Naive B cell (primary cell): ENCODE measurements around the gene ZNF324. TPM values are rescaled to one million over a fixed set of nuclear protein-coding genes. Genes with fewer than 3 reads are reported as not detected.

ENCODE experiments used
- polyA plus RNA-seq, 6 donors: library from polyadenylated mRNA; unstranded; fragments of 300-500 nt; fragmentation: Illumina TruSeq; gene quantifications; one replicate each; pipeline ENCODE4 v1.2.3, GENCODE V29; 2021; ENCODE audit warnings: low read depth in 6 of 6

ZNF324 gene
- polyA plus RNA-seq, 6 donors from 2014 or later: 8.5 to 30.0 (median 14.4) TPM

Other genes starting within 250 kb of the ZNF324 start
- 10 to 100 TPM; 16.4 to 41.1 (median 23.1) TPM for gene ZNF544, start 238.2 kb upstream of the ZNF324 start, polyA plus RNA-seq
- gene ZNF8, start 188.1 kb upstream of the ZNF324 start, polyA plus RNA-seq: 1 to 10 TPM in 1 of 6 donors, under 1 TPM in 4, not detected in 1; 0.21 to 1.0 (median 0.70) TPM
- gene ERVK3-1, start 161.7 kb upstream of the ZNF324 start, polyA plus RNA-seq: 10 to 100 TPM; 47.2 to 88.7 (median 74.6) TPM
- 1 to 10 TPM in 5 of 6 donors, not detected in 1; 1.5 to 5.2 (median 2.1) TPM for gene ZSCAN22, start 140.1 kb upstream of the ZNF324 start, polyA plus RNA-seq
- 10 to 100 TPM; 30.6 to 68.3 (median 50.9) TPM for gene A1BG, start 113.6 kb upstream of the ZNF324 start, polyA plus RNA-seq
- gene ZNF497, start 104.3 kb upstream of the ZNF324 start, polyA plus RNA-seq: 1 to 10 TPM in 3 of 6 donors, under 1 TPM in 3; 0.23 to 2.3 (median 1.5) TPM
- gene ZNF837, start 86.0 kb upstream of the ZNF324 start, polyA plus RNA-seq: 10 to 100 TPM in 2 of 6 donors, 1 to 10 TPM in 4; 7.5 to 13.5 (median 8.5) TPM
- gene RPS5, start 79.8 kb upstream of the ZNF324 start, polyA plus RNA-seq: 1,000 to 10,000 TPM; 1,545 to 2,332 (median 1,783) TPM
- not detected for gene RNF225, start 71.4 kb upstream of the ZNF324 start, polyA plus RNA-seq
- 1 to 10 TPM; 3.6 to 6.2 (median 4.5) TPM for gene ZNF584, start 58.4 kb upstream of the ZNF324 start, polyA plus RNA-seq
- gene ZNF132, start 26.9 kb upstream of the ZNF324 start, polyA plus RNA-seq: 1 to 10 TPM in 5 of 6 donors, not detected in 1; 2.1 to 3.8 (median 3.2) TPM
- 1 to 10 TPM in 5 of 6 donors, under 1 TPM in 1; 0.96 to 3.7 (median 2.4) TPM for gene ZNF324B, start 15.5 kb upstream of the ZNF324 start, polyA plus RNA-seq
- 1 to 10 TPM; 4.1 to 6.2 (median 5.0) TPM for gene ZNF446, start 9.3 kb downstream of the ZNF324 start, polyA plus RNA-seq
- gene SLC27A5, start 44.9 kb downstream of the ZNF324 start, polyA plus RNA-seq: 10 to 100 TPM; 12.0 to 17.8 (median 12.7) TPM
- 1 to 10 TPM; 3.3 to 6.8 (median 4.8) TPM for gene ZBTB45, start 52.7 kb downstream of the ZNF324 start, polyA plus RNA-seq
- gene TRIM28, start 77.0 kb downstream of the ZNF324 start, polyA plus RNA-seq: 100 to 1,000 TPM in 1 of 6 donors, 10 to 100 TPM in 5; 25.7 to 100 (median 50.8) TPM
- gene CHMP2A, start 88.0 kb downstream of the ZNF324 start, polyA plus RNA-seq: 100 to 1,000 TPM; 109 to 169 (median 122) TPM
- gene UBE2M, start 91.5 kb downstream of the ZNF324 start, polyA plus RNA-seq: 10 to 100 TPM; 10.8 to 24.2 (median 16.8) TPM
- gene MZF1, start 106.3 kb downstream of the ZNF324 start, polyA plus RNA-seq: 10 to 100 TPM in 2 of 6 donors, 1 to 10 TPM in 4; 6.6 to 14.8 (median 9.3) TPM